NCI-H1092 (cell line): ENCODE data around the gene FSTL4.
"Not testable (repeated sequence)": the region's sequence is repeated elsewhere in the genome, so short reads cannot be mapped to it uniquely, and the experiment has no call there.

ENCODE experiments used
- DNase-seq: peaks from one replicate; lab custom pipeline; 2025; lab: John Stamatoyannopoulos, UW

The FSTL4 gene

DNA sequence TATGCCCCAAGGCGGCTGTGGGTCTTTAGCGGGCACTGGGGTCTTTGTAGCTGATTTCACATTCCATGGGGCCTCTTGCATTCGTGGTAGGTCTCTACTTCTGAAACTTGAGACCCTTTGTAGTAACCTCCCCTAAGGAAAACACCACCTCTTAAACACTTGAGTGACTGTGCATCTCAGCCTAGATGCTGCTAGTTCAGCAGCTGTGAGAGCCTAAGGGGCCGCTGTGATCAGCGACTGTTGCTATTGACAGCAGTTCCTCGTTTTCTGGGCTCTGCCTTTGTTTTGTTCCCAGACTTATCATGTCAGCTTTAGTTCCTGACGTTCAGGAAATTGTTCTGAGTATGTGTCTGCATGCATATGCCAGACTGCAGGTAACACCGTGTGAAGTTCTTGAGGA, 389.4 kb downstream of the FSTL4 start:
- no peak for DNase-seq

DNA sequence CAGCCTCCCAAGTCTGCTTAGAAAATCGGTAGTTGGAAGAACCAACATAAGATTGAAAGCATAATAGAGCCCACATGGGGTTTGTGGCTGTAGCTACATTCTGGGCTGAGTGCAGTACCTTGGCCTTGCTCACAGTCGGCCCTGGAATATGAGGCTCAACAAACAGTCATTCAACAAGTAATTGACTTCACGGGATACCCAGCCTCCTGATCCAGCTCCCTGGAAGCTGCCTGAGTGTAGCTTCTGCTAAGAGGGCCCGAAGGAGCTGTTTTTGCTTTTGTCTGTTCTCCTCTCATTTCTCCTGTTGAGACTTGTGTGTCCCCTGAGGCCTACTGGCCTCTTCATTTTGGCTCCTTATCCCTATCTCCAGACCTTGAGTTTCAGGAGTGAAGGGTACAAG, 389.8 kb downstream of the FSTL4 start:
- DNase-seq, result no peak

DNA sequence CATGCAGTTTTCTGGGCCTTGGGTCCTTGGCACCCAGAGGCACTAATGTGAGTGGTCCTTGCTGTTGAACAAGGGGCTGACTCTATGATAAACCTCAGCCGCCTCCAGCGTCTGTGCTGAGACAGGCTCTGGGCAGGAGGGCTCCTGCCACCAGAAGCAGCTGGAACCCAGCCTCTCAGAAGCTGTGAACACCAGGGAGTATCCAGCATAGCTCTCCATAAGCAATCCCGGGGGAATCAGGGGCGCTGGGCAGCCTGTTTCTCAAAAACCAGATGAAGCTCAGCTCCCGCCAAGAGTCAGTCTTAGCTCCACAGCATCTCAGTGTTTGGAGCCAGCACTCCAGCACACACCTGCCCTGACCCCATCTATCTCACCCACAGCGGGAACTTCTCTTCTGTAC, 390.3 kb downstream of the FSTL4 start:
- DNase-seq, result no peak

DNA sequence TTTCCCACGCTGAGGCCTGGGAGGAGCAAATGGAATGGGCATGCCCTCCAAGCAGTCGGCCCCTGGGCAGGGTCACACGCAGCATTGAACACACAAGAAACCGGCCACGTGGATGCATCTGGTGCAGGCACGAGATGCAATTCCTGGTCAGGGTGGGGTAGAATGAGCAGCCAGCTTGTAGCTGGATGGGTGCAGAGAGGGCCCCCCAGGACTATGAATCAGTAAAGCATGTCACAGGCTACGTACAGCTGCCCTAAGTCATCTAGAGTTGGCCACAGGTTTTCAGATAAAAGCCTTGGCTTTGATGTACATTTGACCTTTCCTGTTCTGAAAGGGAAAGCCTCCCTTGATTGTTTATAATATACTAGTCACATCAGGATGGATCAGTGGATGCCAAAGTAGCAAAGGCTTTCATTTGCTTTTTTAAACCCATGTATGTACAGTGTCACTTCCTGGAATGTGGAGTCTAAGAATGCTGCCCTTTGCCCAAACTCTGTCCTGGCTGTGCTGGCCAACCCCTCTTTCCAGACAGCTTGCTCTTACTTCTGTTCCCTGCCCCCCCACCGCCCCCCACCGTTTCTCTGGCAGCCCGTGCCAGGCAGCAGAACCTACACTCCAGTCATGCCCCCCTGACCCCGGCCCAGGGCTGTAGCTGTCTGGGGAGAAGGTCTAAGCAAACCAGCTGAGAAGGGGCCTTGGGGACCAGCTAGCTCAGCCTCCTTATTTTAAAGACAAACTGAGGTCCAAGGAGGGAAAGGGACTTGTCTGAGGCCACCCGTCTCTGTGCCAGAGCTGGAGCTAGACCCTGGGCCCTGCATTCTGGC, 391.3 kb downstream of the FSTL4 start:
- DNase-seq, result no peak

DNA sequence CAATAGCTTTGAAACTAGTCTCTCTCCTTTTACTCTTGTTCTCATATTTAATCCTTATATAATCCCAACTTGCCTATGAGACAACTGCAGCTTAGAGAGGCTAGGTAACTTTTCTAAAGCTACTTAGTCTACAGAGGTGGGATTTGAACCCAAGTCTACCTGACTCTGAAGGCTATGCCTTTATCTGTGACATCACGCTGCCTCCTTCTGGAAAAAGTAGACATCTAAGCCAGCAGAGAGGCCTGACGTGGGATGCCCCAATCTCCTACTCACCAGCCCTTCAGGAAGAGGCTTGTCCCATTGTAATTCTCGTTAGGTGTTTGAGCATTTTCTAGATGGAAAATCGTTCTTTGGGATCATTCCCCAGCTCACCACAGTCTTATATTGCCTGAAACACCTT, 393.0 kb downstream of the FSTL4 start:
- DNase-seq, result no peak

DNA sequence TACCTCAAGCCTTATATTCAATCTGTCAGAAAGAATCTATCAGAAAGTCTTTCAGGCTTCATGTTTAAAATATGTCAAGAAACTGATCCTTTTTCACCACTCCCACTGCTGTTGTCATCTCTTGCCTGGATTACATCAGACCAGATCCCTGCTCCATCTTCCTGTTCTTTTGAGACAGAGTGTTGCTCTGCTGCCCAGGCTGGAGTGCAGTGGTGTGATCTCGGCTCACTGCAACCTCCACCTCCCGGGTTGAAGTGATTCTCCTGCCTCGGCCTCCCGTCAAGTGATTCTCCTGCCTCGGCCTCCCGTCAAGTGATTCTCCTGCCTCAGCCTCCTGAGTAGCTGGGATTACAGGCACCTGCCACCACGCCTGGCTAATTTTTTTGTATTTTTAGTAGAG, 396.2 kb downstream of the FSTL4 start:
- not testable (repeated sequence) for DNase-seq

DNA sequence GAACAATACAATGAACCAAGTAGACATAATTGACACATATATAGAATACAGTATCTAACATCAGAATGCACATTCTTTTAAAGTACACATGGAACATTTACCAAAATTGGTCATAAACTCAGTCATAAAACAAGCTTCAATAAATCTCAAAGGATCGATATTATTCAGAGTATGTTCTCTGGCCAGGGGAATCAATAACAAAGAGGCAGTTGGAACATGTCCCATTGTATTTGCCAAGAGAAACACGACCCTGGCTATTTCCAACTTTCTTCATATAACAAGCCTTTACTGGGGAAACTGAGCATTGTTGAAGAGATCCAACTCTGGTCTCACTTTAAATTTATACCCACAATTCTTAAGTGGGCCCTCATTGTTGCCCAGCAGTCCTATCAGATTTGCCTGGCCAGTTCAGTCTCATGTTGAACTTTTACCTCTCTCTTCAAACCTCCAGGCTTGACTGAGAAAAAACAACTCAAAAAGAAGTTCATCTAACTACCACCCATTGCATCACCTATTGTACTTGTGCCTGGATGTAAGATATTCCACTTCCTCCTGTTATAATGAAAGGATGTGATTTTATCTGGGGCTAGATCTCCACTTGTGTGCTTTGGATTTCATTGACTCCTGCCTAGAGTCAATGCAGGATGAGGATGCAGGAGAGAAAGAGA, 398.1 kb downstream of the FSTL4 start:
- no peak for DNase-seq

DNA sequence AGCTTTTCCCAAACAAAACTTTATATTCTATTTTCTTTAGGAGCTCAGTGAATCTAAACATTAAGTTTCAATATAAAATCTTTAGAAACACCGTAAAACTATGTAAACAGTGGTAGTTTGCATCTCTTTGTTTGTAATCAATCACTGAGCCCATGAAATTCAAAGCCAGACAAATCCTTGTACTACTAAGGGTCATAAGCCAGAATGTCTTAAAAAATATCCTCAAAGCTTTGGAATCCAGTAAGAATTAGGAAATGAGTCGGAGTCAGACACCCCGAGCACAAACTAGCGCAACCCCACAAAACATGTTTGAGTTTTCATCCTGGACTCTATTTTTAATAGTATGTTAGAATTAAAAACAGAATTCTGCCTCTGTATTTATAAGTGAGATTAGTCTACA, 406.7 kb downstream of the FSTL4 start:
- DNase-seq, result no peak

DNA sequence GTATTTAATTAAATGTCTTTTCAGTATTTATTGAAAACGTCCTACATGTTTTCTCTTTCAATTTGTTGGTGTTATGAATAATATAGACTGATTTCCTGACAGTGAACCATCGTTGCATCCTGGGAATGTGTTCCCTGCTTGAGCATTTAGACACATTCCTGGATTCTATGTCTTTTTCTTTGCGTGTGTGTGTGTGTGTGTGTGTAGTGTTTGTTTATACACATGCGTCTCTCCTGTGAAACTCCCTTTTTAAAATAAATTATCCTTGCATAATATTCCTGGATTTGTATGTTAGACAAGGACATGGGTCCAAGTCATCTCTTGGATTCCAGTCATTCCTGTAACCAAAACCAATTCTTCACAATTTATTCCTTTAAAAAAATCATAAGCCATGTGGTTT, 407.1 kb downstream of the FSTL4 start:
- no peak for DNase-seq

DNA sequence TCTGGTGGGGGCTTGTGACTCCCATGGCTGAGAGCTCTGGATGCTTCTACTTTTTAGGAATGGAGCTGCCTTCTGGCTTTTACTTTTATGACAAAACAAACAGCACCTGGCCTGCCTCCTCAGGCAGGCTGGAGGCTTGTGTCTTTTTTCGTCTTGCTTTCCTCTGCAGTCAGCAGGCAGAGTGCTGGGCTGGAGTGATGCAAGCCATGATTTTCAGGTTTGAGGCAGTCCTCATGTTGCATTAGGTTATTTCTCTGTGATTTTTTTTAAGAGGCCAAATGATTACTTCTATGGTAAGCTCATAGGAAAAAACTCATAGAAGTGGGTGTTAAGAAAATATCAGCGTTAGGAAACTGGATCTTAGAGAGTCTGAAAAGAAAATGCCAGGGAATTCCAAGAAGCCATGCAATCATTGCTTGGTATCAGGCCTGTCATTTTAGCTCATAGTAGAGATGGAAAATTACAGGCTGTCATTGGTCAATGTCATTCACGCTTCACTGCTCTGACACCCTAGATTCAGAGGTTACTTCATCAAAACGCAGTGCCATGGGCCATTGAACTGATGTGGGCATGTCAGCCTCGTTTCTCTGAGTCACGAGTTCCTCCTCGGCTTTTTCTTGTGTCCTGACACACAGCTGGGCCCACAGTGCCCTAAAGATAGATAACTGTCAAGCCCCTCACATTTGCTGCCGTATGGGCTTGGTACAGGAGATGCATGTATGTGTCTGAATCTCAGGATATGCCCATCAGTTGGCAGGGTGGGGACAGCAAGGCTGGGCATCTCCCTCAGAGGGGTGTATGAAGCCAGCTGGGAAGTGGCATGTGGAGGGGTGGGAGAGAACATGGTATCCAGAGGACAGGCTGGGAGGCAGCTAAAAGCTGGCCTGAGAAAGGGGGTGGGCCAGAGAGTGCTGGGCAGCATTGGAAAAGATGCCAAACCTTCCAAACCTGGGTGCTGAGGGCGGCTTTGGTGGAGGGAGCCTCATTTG, 408.7 kb downstream of the FSTL4 start:
- DNase-seq, result no peak

DNA sequence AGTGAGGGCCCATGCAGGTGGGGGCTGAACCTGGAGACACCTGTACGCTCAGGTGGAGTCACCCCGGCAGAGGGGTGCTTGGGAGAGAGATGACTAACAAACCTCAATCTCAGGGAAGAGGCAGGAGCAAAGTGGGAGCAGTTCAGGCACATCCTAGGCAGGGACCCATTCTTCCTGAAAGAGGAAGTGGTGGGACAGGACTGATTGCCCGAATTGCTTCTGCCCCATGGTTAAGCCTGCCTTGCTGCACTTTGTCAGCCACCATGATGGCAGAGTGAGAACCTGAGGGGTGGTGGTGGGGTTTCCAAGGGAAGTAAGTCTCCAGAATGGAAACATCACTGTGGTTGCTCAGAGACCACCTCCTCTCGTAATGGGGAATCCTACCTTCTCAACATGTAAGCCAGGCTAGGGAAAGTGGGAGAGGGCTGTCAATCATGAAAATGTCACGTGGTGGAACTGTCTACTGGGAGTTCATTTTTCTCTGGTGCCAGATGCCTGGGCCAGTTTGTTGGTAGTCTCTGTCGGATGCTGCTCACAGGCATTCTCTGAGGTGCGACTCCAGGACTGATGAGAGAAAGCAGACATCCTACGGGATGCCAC, 410.2 kb downstream of the FSTL4 start:
- no peak for DNase-seq

DNA sequence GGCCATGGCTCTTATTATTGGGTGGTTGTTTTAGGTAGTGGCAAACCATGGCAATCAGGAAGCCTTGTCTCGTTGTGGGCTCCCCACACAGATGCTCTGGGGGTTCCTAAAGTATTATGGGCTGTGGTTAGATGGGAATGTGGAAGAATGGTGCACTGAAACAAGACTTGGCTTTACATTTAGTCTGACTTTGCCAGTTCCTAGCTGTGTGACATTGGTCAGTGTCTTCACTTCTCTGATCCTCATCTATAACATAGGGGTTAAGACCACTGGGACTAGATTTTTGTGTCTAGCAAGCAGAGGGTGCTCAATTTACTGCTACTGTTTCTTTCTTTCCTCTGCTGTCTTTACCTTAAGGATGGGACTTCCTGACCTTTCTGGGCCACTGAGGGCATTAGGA, 411.0 kb downstream of the FSTL4 start:
- DNase-seq, result no peak

DNA sequence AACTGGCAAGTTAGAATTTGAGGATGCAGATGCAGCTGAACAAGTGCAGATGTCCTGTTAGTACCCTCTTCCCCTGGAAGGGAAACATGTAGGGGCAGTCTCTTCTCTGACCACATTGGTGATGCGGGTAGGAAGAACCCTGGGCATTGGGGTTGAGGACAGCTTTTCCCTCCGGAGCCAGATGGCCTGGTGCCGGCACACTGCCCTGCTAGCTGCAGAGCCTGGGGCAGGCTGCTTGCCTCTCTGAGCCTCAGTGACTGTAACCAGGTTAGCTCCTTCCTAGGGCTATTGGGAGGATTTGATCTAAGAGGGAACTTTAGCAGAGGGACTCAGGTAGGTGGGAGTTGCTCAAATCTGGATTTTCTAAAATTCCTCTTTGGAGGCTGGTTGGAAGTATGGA, 412.1 kb downstream of the FSTL4 start:
- DNase-seq, result no peak

DNA sequence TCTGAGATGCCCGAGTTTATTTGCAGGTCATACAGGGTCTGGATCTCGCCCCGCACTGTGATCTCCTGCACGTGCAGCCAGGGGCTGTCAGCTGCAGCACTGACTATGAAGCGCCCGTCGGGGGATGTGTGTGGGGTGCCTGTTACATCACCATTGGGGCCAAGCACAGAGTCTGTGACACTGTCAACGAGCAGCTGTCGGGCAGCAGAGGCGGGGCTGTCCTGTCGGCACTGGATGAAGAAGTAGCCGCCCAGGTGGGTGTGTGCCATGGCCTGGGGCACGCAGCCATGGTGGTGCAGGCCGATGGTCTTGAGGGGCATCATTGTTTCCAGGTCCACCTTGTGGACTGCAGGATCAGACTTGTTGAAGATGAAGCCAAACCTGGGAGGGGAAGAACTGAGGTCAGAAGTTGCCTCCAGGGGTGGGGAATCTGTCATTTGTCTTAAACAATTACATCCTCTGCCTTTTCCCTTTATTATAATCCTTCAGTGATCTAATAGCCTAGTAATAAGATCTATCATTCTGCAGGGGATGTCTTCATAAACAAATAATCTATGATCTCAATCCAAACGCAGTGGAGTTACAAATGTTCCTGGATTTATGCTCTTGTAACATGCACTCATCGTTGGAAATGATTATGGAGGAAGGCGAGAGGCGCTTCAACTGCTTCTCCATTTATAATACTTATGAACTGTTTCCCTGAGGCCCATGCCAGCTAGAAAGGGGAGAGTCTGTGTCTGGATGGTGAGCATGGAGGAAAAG, 412.7 kb downstream of the FSTL4 start:
- no peak for DNase-seq

DNA sequence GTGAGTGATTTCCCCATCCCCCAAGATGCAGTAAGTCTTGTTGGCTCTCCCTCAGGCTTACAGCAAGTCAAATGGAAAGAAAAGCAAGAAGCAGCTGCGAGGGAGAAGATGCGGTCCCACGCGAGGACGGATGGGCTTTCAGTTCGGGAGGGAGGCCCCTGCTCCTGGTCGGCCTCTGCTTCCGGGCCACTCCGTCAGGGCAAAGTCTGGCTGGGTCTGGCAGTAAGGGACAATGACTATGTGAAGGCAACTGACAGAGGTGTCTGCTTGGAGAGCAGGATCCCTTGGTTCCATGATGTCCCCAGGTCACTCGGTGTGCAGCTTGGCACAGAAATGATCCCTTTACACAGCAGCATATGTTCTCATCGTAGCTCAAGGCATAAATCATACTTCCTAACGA, 413.8 kb downstream of the FSTL4 start:
- no peak for DNase-seq

DNA sequence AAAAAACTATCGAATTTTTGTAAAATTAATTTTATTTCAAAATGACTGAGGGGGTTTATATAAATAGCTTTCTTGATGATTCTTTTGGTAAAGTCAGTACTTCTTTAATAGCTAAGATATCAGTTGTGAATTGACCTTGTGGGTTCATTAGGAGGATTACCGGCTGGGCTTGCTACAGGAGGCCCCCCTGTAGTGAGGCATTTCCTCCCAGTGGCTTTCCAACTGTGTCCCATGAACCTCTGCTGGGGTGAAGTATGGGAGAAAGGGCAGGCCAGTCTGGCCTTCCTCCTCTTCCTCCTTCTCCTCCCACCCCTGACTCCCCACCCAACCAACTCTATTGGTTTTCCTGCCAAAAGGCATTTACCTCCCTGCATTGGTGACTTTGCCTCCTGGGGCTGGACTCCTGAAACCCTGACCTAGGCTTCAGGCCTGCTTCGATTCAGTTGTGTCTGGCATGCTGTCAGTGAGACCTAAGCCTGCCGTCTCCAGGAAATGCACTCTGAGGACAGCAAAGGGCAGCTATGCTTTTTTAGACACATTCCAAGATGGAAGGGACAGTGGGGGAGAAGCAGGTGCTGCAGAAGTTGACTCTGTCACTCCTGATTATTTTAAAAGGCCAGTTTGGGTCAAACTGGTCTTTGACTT, 415.8 kb downstream of the FSTL4 start:
- DNase-seq, result no peak

DNA sequence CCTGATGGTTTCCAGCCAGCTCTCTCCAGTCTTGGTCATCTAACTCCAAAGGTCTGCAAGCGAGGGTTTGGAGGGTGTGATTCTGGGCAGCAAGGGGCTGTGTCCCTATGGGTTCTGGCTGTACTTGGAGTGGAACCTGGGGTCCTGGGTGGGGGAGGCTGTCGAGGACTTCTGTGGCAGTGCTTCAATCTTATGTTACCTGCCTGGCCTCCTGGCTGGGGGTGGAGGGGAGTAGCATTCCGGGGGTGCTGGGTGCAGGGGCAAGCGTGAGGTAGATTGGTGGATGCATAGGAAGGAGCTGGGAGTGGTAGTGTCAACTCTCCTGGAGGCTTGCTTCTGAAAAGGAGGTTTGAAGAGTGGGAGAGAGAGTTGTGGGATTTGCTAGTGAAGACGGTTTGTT, 417.1 kb downstream of the FSTL4 start:
- DNase-seq, result no peak

DNA sequence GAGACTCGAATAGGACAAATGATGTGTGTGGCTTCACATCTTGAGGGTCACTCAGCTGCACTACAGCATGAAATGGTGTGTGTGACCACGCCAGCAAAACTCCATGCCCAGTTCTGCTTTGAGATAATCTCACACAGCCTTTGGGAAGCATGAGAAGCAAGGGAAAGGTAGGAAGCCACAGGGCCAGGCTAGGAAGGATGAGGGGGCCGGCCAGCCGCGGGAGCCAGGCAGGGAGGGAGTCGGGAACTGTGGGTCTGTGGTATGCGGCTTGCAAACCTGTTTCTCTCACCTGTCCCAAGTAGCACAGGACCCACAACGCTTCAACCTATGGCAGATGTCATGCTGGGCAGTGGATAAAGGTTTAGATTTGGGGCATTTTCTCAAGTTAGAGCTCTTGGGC, 418.5 kb downstream of the FSTL4 start:
- no peak for DNase-seq

DNA sequence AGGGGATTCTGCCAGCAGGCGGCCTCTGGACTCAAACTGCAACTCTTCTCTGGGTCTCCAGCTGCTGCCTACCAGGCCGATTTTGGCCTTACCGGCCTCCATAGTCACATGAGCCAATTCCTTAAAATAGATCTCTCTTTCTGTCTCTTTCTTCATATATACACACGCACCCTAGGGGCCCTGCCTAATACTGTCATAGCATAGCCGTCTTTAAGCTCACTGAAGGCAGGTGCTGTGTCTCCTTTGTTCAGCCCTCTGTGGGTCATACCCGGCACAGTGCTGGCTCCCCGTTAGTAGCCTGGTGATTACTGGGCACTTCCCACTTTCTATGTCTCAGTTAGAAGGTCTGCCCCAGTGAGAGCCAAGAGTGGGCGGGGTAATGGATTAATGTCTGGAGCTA, 419.6 kb downstream of the FSTL4 start:
- no peak for DNase-seq

DNA sequence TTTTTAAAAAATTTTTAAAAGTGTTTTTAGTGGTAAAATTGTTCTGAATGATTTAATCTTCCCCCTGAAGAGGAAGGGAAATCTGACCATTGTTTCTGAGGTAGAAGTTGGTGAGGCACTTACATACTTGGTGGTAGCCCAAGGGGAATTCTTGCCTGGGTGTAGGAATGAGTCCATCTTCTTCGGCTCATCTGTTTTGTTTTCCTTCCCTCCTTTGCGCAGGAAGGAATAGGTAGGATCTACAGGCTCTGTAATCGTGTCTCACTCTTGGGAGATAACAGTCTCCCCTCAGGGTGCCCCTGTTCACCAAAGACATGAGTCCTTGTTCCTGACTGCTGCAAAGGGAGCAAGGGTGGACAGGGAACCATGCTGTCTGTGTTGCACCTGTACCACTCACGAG, 422.5 kb downstream of the FSTL4 start:
- no peak for DNase-seq

DNA sequence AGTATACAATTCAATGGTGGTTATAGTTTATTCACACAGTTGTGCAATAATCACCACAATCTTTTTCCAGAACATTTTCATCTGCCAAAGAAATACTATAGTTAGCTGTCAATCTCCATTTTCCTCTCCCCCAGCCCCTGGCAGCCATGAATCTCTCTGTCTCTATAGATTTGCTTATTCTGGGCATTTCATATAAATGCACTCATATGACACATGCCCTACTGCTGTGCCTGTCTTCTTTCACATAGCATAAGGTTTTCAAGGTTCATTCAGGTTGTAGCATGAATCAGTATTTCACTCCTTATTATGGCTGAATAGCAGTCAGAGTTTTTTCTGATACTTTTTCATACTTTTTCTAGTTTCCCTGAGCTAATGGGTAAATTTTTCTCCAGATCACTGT, 432.9 kb downstream of the FSTL4 start:
- DNase-seq, result no peak
